ENCODE results near the gene VPS26C.
"Not testable (repeated sequence)": the region's sequence is repeated elsewhere in the genome, so short reads cannot be mapped to it uniquely, and the experiment has no call there.

Gene VPS26C

GRCh38 chr21:37227071-37228002 is 39.8 kb downstream of the VPS26C start:
- DNase-seq, result no peak

DNA sequence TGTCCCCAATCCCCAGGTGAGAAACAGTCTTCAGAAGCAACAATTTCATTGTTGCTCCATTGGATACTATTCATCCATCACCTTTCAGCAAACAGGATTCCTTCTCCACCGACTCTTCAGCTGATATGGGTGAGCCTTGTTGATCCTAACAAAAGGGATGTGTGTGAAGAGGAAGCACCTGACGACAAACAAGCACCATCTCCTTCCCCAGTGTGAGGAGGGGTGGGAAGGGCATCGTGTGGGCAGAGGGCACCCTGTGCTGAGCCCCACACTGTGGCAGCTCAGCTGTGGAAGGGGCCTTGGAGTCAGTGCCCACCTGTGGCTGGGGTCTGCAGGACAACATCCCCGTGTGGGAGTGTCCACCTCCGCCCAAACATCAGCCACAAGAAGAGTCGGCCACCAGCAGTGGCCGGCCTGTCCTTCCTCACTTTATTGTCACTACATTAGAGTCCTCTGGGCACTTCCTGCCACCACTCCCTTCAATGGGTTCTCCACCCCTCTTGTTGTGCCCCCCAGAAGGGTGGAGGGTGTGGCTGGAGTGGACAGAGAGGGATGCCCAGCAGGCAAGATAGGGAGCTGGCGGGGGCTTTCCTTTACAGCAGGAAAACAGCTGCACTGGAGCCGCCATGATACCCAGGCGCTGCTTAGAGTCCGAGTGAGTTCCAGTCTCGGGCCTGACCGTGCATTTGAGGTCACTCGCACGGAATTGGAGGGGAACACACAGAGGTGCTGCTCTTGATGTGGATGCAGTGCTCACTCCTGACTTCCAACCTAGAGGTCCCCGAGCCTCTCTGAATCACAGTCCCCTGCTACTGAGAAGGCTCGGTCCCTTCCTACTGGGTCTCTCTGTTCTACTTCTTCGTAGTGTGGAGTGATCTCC is 40.9 kb downstream of the VPS26C start:
- DNase-seq, result no peak

DNA sequence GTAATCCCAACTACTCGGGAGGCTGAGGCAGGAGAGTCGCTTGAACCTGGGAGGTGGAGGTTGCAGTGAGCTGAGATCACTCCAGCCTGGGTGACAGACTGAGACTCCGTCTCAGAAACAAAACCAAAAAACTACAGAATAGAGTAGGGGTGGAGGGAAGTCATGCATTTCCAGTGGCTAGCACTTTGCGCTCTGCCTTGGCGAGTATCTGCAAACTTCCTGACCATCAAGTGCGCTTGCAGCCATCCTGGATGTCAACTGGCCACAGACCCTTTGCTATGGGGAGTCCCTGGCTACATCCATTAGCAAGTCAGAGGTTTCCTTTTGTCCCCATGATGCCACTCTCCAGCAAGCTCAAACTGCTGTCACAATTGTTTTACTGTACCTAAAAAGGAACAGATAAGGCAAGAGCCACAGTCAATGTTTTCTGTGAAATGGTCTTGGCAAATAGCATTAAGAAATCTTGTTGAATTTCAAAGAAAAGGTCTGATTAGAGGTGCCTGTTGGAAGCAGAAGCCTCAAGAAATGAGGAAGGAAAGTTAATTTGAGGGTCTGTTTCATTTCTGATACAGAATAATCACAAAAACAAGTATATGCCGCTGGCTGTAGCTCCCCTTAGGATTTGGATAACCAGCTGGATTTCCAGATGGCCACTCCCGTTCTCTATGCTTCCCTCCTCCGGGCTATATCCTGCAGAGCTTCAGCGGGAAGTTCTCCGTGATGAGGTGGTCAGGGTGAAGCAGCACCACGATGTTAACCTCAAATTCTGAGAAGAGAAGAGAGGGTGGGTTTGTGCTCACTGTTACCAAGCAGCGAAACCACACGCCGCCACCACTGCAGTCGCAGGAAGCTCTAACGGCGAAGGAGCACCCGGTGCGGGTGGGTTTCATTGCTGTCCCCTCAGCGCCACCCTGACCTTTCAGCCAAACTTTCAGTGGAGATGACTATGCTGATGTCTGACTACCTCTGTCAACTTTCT is 42.0 kb downstream of the VPS26C start:
- DNase-seq, result peak; percentile 97

DNA sequence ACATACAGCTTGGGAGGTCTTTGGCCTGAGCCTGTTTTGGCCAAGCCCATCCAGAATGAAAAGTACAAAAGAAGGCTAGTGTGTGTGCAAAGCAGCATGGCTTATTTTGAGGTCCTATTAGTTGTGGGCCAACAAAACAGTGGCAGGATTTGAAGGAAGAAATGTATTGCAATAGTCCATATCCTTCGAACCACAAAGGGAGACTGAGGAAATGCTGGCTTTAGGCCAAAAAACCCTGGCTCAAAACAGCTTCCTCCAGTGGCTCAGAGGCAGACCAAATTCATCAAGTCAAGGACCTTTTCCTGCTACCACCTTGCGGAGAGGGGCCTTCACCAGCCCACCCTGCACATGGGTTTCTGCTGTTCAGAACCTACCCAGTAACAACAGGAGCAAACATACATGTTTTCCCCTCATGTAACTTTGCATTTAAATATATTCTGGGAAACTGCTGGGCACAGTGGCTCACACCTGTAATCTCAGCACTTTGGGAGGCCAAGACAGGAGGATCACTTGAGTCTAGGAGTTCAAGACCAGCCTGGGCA is 43.3 kb downstream of the VPS26C start:
- DNase-seq, result no peak

GRCh38 chr21:37222248-37222647 is 44.9 kb downstream of the VPS26C start:
- not testable (repeated sequence) for DNase-seq

- peak; percentile 99 for DNase-seq
These were observed 46.0 kb downstream of the VPS26C start for GRCh38 chr21:37220981-37221664.

GRCh38 chr21:37220433-37220980 is 46.6 kb downstream of the VPS26C start:
- peak; percentile 92 for DNase-seq

DNA sequence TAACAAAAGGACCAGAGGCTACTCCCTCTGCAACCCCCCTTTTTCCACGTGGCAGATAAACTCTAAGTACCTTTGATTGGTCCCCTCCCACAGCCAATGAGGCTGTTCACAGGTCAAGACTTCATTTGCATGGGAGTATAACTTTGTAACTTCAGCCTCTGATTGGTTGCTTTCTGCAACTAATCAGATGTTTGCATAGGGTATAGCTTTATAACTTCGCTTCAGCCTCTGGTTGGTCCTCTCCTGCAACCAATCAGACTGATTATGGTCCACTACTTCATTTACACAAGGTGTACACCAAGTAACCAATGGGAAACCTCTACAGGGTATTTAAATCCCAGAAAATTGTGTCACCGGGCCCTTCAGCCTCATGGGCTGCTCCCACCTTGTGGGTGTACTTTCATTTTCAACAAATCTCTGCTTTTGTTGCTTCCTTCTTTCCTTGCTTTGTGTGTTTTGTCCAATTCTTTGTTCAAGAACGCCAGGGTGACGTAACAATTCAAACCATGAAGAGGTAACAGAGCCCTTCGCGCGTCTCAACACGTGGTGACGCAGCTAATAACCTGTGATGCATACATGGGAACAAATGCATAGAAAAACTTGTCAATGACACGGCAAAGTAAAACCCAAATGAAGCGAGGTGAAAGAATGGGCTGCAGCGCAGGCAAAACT is 47.2 kb downstream of the VPS26C start:
- peak; percentile 63 for DNase-seq

- no peak for DNase-seq
These were observed 52.2 kb downstream of the VPS26C start for GRCh38 chr21:37214952-37215351.

- no peak for DNase-seq
These were observed 56.3 kb downstream of the VPS26C start for GRCh38 chr21:37210799-37211198.

DNA sequence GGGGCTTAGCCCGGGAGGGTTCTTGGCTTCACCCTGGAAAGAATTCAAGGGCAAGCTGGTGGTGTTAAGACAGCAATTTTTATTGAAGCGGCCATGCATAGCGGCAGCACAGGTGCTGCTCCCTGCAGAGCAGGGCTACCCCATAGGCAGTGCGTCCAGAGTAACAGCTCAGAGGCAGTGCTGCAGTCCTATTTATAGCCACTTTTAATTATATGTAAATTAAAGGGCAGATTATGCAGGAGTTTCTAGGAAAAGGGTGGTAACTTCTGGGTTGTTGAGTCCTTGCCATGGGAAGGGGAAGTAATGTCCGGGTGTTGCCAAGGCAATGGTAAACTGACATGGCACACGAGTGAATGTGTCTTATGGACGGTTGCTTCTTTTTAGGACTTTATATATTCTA is 57.0 kb downstream of the VPS26C start:
- peak; percentile 95 for DNase-seq

GRCh38 chr21:37208741-37209225 is 58.4 kb downstream of the VPS26C start:
- no peak for DNase-seq

DNA sequence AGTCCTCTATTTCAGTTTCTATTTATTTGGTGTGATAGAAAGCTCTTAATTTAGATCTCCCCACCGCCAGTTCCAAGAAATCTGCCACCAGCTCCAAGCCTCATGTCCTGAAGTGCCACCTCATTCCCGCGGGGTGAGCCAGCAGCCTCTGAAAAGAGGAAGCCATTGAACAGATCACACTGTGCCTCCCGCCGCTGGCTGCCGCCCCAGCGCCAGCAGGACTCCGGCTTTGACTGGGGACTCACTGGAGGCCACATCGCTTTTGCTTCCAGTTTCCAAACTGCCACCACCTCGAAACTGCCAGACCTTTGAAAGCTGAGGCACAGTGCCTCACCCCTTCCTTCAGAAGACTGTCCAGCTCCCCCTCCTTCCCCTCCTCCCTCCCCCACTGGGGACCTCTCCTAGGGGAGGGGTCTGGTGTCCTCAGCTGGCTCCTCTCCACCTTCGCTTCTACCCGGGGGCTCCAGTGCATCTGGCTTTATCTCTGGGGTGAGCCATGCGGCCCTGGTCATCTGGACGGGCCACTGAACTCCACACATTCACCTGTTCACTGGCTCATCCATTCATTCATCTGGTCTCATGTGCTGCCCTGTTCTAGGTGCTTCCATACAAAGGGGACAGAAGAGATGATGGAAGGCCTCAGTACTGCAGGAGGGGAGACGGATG is 58.9 kb downstream of the VPS26C start:
- DNase-seq, result peak; percentile 95

DNA sequence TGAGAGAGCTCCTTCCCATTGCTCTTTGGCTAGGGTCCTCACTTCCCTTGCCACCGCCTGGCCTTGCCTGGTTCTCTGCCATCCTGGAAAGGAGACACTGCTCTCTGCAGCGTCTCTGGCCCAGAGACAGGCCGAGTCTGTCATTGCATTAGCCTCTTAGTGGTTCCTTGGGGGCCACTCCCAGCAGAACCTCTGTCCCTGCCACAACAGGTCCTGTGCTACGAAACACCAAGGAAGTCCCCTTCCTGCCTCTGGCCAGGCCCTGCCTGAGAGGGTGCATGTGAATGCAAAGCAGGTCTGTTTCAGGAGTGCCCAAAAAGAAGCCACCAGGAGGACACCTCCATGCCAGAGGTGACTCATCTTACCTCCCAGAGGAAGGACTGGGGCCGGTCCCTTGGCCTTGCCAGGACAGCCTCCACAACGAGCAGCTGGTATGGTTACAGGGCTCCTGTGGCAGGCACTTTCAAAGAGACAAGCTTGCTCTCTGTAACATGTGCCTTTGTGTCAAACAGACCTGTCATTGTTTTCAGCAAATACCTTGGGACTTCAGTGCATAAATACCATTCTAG is 59.6 kb downstream of the VPS26C start:
- peak; percentile 76 for DNase-seq

DNA sequence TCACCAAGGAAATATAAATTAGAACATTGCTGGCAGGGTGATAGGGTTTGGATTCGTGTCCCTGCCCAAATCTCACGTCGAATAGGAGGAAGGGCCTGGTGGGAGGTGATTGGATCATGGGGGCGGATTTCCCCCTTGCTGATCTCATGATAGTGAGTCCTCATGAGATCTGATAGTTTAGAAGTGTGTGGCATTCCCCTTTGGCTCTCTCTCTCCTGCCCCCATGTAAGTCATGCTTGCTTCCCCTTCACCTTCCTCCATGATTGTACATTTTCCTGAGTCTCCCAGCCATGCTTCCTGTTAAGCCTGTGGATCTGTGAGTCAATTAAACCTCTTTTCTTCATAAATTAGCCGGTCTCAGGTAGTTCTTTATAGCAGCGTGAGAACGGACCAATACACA is 60.6 kb downstream of the VPS26C start:
- DNase-seq, result no peak

- DNase-seq, result no peak
These were observed 62.6 kb downstream of the VPS26C start for GRCh38 chr21:37204580-37204979.

- DNase-seq, result no peak
These were observed 64.7 kb downstream of the VPS26C start for GRCh38 chr21:37202221-37203110.
